GM12878 (cell line): Measurements from ENCODE around the gene GOPC. TPM values are rescaled to one million over a fixed set of nuclear protein-coding genes. Genes with fewer than 3 reads are reported as not detected.

ENCODE experiments used
- ATAC-seq: fragments of 200-7000 bp; cut with Tn5 transposase; 3 replicates; pipeline ENCODE4 v1.9.1; 2020; ENCODE audit warnings: mild to moderate bottlenecking, moderate library complexity
- BruUV-seq: library from RNA; stranded (reverse); fragments of 400-500 nt; replicated peaks from 2 replicates; lab custom pipeline; 2021; lab: Mats Ljungman, UMichigan
- CTCF ChIA-PET: fragments of 300-600 bp; sonication (Branson Sonifier 250); formaldehyde crosslinking; extraction: SDS; loops from one replicate; lab custom pipeline; 2021; ENCODE audit warnings: inconsistent platforms; lab: Yijun Ruan, JAX
- POLR2A ChIA-PET: fragments of 350-600 bp; formaldehyde crosslinking; extraction: SDS; loops from one replicate; lab custom pipeline; 2021; ENCODE audit warnings: inconsistent platforms; lab: Charles Lee
- RAD21 ChIA-PET: fragments of 300-600 bp; sonication (Branson Sonifier 250); formaldehyde crosslinking; loops from one replicate; lab custom pipeline; 2023; ENCODE audit warnings: antibody characterized with exemption; ENCODE audit not compliant: unreplicated experiment; lab: Charles Lee
- SMC1A ChIA-PET: fragments of 300-600 bp; sonication (Branson Sonifier 250); formaldehyde crosslinking; loops from one replicate; lab custom pipeline; 2023; ENCODE audit not compliant: unreplicated experiment, uncharacterized antibody; lab: Charles Lee
- DNase-seq: peaks from one replicate; pipeline ENCODE4 v3.0.0-alpha.2; 2011; ENCODE audit warnings: low read depth, low spot score
- FAIRE-seq: peaks from 3 replicates; lab custom pipeline; 2011; peaks lifted over from hg19 to GRCh38; lab: Jason Lieb, UNC
- H2AFZ ChIP-seq: 2 replicates; pipeline ENCODE4 v1.6.0; 2011; ENCODE audit warnings: low read depth, low read length, control low read depth; ENCODE audit not compliant: control insufficient read depth
- H3K27ac ChIP-seq: 2 replicates; pipeline ENCODE4 v1.5.1; 2011; ENCODE audit warnings: control low read depth; ENCODE audit not compliant: control insufficient read depth, insufficient read depth
- H3K27me3 ChIP-seq, 2 experiments: replicated peaks in 1 of 2; 2 replicates each; pipeline versions ENCODE4 v1.6.0 to v1.6.1; 2011; ENCODE audit warnings: low read length in 1 of 2; ENCODE audit not compliant: control insufficient read depth in 2 of 2, insufficient read depth in 2 of 2
- H3K36me3 ChIP-seq, 2 experiments: 2 replicates each; pipeline ENCODE4 v1.5.1; 2011; ENCODE audit warnings: low read length in 1 of 2; ENCODE audit not compliant: control insufficient read depth in 2 of 2, insufficient read depth in 2 of 2
- H3K4me1 ChIP-seq: 2 replicates; pipeline ENCODE4 v1.6.1; 2011; ENCODE audit warnings: mild to moderate bottlenecking, low read length, moderate library complexity, mixed read lengths; ENCODE audit not compliant: control insufficient read depth, insufficient read depth
- H3K4me2 ChIP-seq: 2 replicates; pipeline ENCODE4 v1.6.0; 2011; ENCODE audit warnings: control low read depth; ENCODE audit not compliant: control insufficient read depth, insufficient read depth
- H3K4me3 ChIP-seq: fragments of 200-600 bp; sonication (generic); 2 replicates; pipeline ENCODE4 v1.5.1; 2016
- H3K79me2 ChIP-seq: 2 replicates; pipeline ENCODE4 v1.6.0; 2011; ENCODE audit warnings: low read length; ENCODE audit not compliant: control insufficient read depth, insufficient read depth
- H3K9ac ChIP-seq: 2 replicates; pipeline ENCODE4 v1.8.0; 2011; ENCODE audit warnings: low read length, control low read depth, mixed read lengths; ENCODE audit not compliant: control insufficient read depth, insufficient read depth
- H3K9me3 ChIP-seq: replicated peaks from 3 replicates; pipeline ENCODE4 v1.5.1; 2011; ENCODE audit warnings: mild to moderate bottlenecking, low read length; ENCODE audit not compliant: control insufficient read depth, insufficient read depth
- H4K20me1 ChIP-seq: 2 replicates; pipeline ENCODE4 v1.6.0; 2011; ENCODE audit not compliant: control insufficient read depth, insufficient read depth
- EGR1 ChIP-seq, 2 experiments: IDR thresholded peaks; 1 replicate in 1 of 2; 2 replicates in 1 of 2; pipeline ENCODE4 v1.6.1; 2011 to 2012; ENCODE audit warnings: low read depth in 2 of 2, low read length in 2 of 2, borderline replicate concordance in 1 of 2, mild to moderate bottlenecking in 1 of 2, moderate library complexity in 1 of 2
- HDAC2 ChIP-seq: fragments of 200-600 bp; sonication (generic); IDR thresholded peaks from 2 replicates; pipeline ENCODE4 v1.6.1; 2017
- KAT2A ChIP-seq: conservative IDR thresholded peaks from 2 replicates; pipeline ENCODE4 v1.6.1; 2011; ENCODE audit warnings: low read depth, low read length; ENCODE audit not compliant: control insufficient read depth
- PAX5 ChIP-seq: IDR thresholded peaks from 2 replicates; pipeline ENCODE4 v1.6.1; 2011; ENCODE audit warnings: low read depth, low read length, borderline replicate concordance
- POU2F2 ChIP-seq: IDR thresholded peaks from 3 replicates; pipeline ENCODE4 v1.6.1; 2011; ENCODE audit warnings: low read depth, mild to moderate bottlenecking, low read length, borderline replicate concordance
- TBL1XR1 ChIP-seq: IDR thresholded peaks from 2 replicates; pipeline ENCODE4 v1.6.1; 2012; ENCODE audit warnings: low read depth, low read length, improper control_type of control experiment
- WGBS: methylation state at CpG from one replicate; pipeline ENCODE4 v1.1.6; 2016; ENCODE audit warnings: low lambda C conversion rate; ENCODE audit not compliant: insufficient replicate concordance, insufficient coverage; ENCODE audit errors: missing lambda C conversion rate; 5-methylcytosine and 5-hydroxymethylcytosine counted together
- in situ Hi-C: fragments of 300-500 bp; cut with MboI; formaldehyde crosslinking; loops from 9 replicates; pipeline ENCODE4 v1.14.3; 2018; ENCODE audit warnings: mixed read lengths
- intact Hi-C: fragments of 100-400 bp; cut with micrococcal nuclease; formaldehyde crosslinking; loops from one replicate; pipeline ENCODE4 v1.14.2; 2022; ENCODE audit not compliant: unreplicated experiment
- polyA plus RNA-seq, 11 experiments: library from polyadenylated mRNA; depleted of rRNA in 4 of 11; unstranded in 6 of 11; stranded (reverse) in 5 of 11; fragments of >200 nt; fragmentation: Nextera tagmentation in 4 of 11; fragmentation: Illumina TruSeq in 1 of 11; extraction: Ambion mirVana in 4 of 11; extraction: Trizol in 1 of 11; gene quantifications; 1 replicate in 1 of 11; 2 replicates in 10 of 11; pipeline versions ENCODE4 v1.2.1 to v1.2.3, GENCODE V29; 2011 to 2016; ENCODE audit warnings: inconsistent platforms in 2 of 11, missing spikeins in 2 of 11, low read depth in 1 of 11
- total RNA-seq, 4 experiments: library from RNA; depleted of rRNA in 3 of 4; stranded (reverse); fragments of >200 nt in 3 of 4; fragmentation: Illumina TruSeq in 1 of 4; extraction: Trizol in 1 of 4; gene quantifications; 2 replicates each; pipeline versions ENCODE4 v1.2.1 to v1.2.3, GENCODE V29; 2013 to 2021
- TF ChIP-seq, protein P1 (sequence below): IDR thresholded peaks from 2 replicates; pipeline ENCODE4 v1.6.1; 2011; ENCODE audit warnings: low read depth, low read length, improper control_type of control experiment, borderline replicate concordance
- TF ChIP-seq, protein P2 (sequence below): IDR thresholded peaks from 2 replicates; pipeline ENCODE4 v1.6.1; 2012; ENCODE audit warnings: low read depth, low read length, improper control_type of control experiment
- TF ChIP-seq, protein P3 (sequence below): fragments of 450-650 bp; conservative IDR thresholded peaks from 2 replicates; pipeline ENCODE4 v1.6.1; 2017; ENCODE audit warnings: mild to moderate bottlenecking, moderate library complexity

GOPC gene
- total and polyA plus RNA-seq, 10 of the 15 experiments (the other 5 are each of a cell fraction or from before 2014, with no cell fraction given): 5.8 to 28.5 (median 18.0) TPM

DNA sequence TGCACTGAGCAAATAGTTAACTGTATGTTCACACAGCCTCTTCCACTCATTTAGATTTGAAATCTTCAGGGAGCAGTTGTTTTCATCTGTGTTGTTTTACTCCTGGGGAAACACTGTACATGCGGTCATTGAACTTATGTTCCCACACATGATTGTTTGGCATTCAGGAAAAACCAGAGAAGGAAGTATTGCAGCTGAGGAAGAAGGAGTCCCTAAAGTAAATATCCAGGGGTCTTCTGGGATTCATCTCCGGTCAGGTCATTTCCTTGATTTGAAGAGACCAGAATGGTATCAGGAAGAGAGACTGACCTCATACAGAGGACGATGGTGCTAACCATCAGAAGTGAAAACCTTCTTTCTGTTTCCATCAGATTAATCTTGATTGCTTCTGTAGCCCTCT is 67.3 kb downstream of the GOPC start:
- no peak overlapping the region for H3K4me3 ChIP-seq
- no TSS peak for BruUV-seq
- intact Hi-C loops (no loop called here), in situ Hi-C loops (no loop called here)
- ChIA-PET SMC1A (interaction anchor here (0.6 to 1.2 kb wide), 3 partner anchors 9 to 73 kb away, joined by 3 to 4 read pairs (median 3); no protein-coding TSS in a partner anchor), RAD21 (interaction anchor here (0.9 kb wide), 1 partner anchor 38 kb away, joined by 3 read pairs; no protein-coding TSS in a partner anchor), POLR2A (no interaction called here), CTCF (interaction anchor here (0.9 to 1.4 kb wide), 3 partner anchors 17 to 85 kb away, joined by 3 to 4 read pairs (median 3); no protein-coding TSS in a partner anchor)
- no peaks in the 10 kb centered on the region for H3K36me3 ChIP-seq
- no peaks in the 10 kb centered on the region for H3K4me1 ChIP-seq
- no peak overlapping the region for H3K27ac ChIP-seq
- H3K9me3 ChIP-seq: no peaks in the 10 kb centered on the region
- FAIRE-seq: no peak
- H2AFZ ChIP-seq: no peak overlapping the region
- TF ChIP-seq EGR1 (IDR thresholded peaks at IDR 0.05; ENCODE audit: borderline replicate concordance in 1 of 2, low read depth in 2 of 2, low read length in 2 of 2) (no peak), POU2F2 (no peak), HDAC2 (no peak), KAT2A (no peak), TBL1XR1 (no peak), PAX5 (no peak)
- TF ChIP-seq, protein P1, sequence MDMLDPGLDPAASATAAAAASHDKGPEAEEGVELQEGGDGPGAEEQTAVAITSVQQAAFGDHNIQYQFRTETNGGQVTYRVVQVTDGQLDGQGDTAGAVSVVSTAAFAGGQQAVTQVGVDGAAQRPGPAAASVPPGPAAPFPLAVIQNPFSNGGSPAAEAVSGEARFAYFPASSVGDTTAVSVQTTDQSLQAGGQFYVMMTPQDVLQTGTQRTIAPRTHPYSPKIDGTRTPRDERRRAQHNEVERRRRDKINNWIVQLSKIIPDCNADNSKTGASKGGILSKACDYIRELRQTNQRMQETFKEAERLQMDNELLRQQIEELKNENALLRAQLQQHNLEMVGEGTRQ: no peak
- TF ChIP-seq, protein P2, sequence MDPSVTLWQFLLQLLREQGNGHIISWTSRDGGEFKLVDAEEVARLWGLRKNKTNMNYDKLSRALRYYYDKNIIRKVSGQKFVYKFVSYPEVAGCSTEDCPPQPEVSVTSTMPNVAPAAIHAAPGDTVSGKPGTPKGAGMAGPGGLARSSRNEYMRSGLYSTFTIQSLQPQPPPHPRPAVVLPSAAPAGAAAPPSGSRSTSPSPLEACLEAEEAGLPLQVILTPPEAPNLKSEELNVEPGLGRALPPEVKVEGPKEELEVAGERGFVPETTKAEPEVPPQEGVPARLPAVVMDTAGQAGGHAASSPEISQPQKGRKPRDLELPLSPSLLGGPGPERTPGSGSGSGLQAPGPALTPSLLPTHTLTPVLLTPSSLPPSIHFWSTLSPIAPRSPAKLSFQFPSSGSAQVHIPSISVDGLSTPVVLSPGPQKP: no peak
- TF ChIP-seq, protein P3, sequence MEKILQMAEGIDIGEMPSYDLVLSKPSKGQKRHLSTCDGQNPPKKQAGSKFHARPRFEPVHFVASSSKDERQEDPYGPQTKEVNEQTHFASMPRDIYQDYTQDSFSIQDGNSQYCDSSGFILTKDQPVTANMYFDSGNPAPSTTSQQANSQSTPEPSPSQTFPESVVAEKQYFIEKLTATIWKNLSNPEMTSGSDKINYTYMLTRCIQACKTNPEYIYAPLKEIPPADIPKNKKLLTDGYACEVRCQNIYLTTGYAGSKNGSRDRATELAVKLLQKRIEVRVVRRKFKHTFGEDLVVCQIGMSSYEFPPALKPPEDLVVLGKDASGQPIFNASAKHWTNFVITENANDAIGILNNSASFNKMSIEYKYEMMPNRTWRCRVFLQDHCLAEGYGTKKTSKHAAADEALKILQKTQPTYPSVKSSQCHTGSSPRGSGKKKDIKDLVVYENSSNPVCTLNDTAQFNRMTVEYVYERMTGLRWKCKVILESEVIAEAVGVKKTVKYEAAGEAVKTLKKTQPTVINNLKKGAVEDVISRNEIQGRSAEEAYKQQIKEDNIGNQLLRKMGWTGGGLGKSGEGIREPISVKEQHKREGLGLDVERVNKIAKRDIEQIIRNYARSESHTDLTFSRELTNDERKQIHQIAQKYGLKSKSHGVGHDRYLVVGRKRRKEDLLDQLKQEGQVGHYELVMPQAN: no peak
- H3K4me2 ChIP-seq: no peak overlapping the region
- no peaks in the 10 kb centered on the region for H4K20me1 ChIP-seq
- WGBS: 56% methylated on average over 3 of the region's 3 CpGs
- no peaks in the 10 kb centered on the region for H3K79me2 ChIP-seq
- ATAC-seq: no peak
- no peak overlapping the region for H3K9ac ChIP-seq
- H3K27me3 ChIP-seq: no peaks in the 10 kb centered on the region
- no peak for DNase-seq
